Pulmonary artery endothelial cell (primary cell): ENCODE measurements around the gene ZNF608. TPM values are rescaled to one million over a fixed set of nuclear protein-coding genes. Genes with fewer than 3 reads are reported as not detected.

Experiments used
- DNase-seq: peaks from one replicate; pipeline ENCODE4 v3.0.0-alpha.2; 2011; ENCODE audit warnings: low read depth, low spot score
- total RNA-seq: library from RNA; depleted of rRNA; stranded (reverse); fragments of >200 nt; gene quantifications from 2 replicates; pipeline ENCODE4 v1.2.3, GENCODE V29; 2014

Gene ZNF608
- total RNA-seq, 1 donor from 2014 or later, result 11.7 TPM

- no peak for DNase-seq
Measured at GRCh38 chr5:124719113-124719967, 27.1 kb downstream of the ZNF608 start.

- DNase-seq, result no peak
Measured at GRCh38 chr5:124718380-124718789, 28.1 kb downstream of the ZNF608 start.

- DNase-seq, result no peak
Measured at GRCh38 chr5:124716169-124716568, 30.3 kb downstream of the ZNF608 start.

GRCh38 chr5:124714910-124715309, 31.5 kb downstream of the ZNF608 start:
- DNase-seq, result no peak

GRCh38 chr5:124713595-124713994, 32.8 kb downstream of the ZNF608 start:
- no peak for DNase-seq

GRCh38 chr5:124712731-124713305, 33.6 kb downstream of the ZNF608 start:
- DNase-seq, result no peak

- DNase-seq, result no peak
Measured at GRCh38 chr5:124708086-124708485, 38.4 kb downstream of the ZNF608 start.

- DNase-seq, result no peak
Measured at GRCh38 chr5:124707520-124707919, 38.9 kb downstream of the ZNF608 start.

- no peak for DNase-seq
Measured at GRCh38 chr5:124706729-124707361, 39.6 kb downstream of the ZNF608 start.

- DNase-seq, result no peak
Measured at GRCh38 chr5:124706051-124706450, 40.4 kb downstream of the ZNF608 start.

GRCh38 chr5:124705577-124705976, 40.9 kb downstream of the ZNF608 start:
- no peak for DNase-seq

GRCh38 chr5:124704594-124705284, 41.7 kb downstream of the ZNF608 start:
- no peak for DNase-seq

GRCh38 chr5:124703995-124704394, 42.4 kb downstream of the ZNF608 start:
- no peak for DNase-seq

- DNase-seq, result no peak
Measured at GRCh38 chr5:124702525-124702924, 43.9 kb downstream of the ZNF608 start.

- DNase-seq, result no peak
Measured at GRCh38 chr5:124701873-124702425, 44.5 kb downstream of the ZNF608 start.

- no peak for DNase-seq
Measured at GRCh38 chr5:124701016-124701415, 45.4 kb downstream of the ZNF608 start.

GRCh38 chr5:124700333-124700732, 46.1 kb downstream of the ZNF608 start:
- DNase-seq, result no peak

- no peak for DNase-seq
Measured at GRCh38 chr5:124698770-124699169, 47.7 kb downstream of the ZNF608 start.

GRCh38 chr5:124697933-124698591, 48.4 kb downstream of the ZNF608 start:
- DNase-seq, result no peak

- no peak for DNase-seq
Measured at GRCh38 chr5:124697501-124697900, 48.9 kb downstream of the ZNF608 start.

GRCh38 chr5:124696898-124697297, 49.5 kb downstream of the ZNF608 start:
- no peak for DNase-seq
